ENCODE measurements around the gene GPR89B. TPM values are rescaled to one million over a fixed set of nuclear protein-coding genes. Genes with fewer than 3 reads are reported as not detected.
"Not testable (repeated sequence)": the region's sequence is repeated elsewhere in the genome, so short reads cannot be mapped to it uniquely, and the experiment has no call there.

Gene GPR89B
- polyA plus RNA-seq, 1 donor: 23.4 TPM

DNA sequence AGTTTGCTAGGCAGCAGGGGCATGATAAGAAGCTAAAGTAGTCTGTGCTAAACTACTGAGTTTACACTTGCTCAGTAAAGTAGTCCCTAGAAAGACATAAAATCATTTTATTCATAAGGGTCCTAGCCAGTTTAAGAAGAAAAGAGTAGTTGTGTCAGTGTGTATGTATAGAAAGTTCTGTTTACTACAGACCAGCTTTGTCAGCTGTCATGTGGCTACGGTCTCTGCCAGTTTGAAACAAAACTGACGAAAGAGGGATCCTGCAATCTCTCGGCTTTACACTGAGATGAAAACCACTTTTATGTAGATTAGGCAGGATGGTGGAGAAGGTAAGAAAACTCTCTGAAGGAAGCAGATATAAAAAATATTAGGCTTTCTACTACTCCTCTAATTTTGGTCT lies 7.1 kb downstream of the GPR89B start:
- not testable (repeated sequence) for DNase-seq (ENCODE audit: low read depth)

- not testable (repeated sequence) for DNase-seq (ENCODE audit: low read depth)
These were observed 12.2 kb downstream of the GPR89B start for GRCh38 chr1:147940456-147940855.

DNA sequence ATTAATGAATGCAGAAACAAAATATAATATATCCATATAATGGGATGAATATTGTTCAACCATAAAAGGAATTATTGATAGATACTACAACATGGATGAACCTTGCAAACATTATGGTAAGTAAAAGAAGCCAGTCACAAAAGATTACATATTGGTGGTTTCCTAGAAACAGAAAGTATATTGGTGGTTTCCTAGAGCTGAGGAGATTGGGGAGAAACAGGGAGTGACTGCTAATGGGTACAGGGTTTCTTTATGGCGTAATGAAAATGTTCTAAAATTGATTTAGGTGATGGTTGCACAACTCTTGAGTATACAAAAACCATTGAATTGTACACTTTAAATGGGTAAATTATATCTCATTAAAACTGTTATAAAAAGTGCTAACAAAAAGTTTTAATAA lies 14.3 kb downstream of the GPR89B start:
- not testable (repeated sequence) for DNase-seq (ENCODE audit: low read depth)

DNA sequence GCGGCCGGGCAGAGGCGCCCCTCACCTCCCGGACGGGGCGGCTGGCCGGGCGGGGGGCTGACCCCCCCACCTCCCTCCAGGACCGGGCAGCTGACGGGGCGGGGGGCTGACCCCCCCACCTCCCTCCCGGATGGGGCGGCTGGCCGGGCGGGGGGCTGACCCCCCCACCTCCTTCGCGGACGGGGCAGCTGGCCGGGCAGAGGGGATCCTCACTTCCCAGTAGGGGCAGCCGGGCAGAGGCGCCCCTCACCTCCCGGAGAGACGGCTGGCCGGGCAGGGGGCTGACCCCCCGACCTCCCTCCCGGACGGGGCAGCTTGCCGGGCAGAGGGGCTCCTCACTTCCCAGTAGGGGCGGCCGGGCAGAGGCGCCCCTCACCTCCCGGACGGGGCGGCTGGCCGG lies 21.3 kb downstream of the GPR89B start:
- DNase-seq (ENCODE audit: low read depth): not testable (repeated sequence)

DNA sequence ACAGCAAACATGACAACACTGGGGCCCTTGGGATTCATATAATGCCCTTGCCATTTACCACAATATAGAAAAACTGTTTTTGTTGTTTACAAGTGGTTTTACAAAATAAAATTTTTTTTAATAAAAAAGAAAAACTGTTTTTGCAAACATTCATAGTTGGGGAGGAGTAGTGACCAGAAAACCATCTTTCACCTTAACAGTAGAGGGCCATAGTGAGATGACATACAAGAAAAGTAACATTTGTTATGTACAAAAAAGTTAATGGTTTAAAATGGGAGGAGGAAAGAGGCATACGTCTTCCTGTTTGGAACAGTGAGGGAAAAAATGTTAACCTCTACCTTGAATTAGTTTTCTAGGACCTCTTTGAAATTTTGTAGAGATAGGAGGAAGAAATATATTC lies 30.7 kb downstream of the GPR89B start:
- not testable (repeated sequence) for DNase-seq (ENCODE audit: low read depth)

DNA sequence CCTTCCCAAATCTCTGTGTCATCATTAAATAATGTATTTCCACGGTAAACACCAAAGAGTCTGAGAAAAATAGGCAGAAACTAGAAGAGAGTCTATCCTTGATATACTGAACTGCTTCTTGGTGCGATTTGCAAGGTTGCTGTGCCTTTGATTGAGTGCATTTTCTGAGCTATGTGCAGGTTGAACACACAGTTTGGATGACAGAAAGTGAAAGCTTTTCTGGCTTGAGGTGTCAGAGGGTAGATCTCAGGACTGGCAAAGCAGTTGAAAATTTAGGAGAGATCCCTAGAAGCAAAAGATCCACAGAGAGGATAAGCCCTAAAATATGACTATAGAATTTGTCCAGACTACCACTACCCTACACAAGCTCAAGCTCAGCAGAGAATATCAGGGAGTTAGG lies 31.5 kb downstream of the GPR89B start:
- DNase-seq (ENCODE audit: low read depth): not testable (repeated sequence)

DNA sequence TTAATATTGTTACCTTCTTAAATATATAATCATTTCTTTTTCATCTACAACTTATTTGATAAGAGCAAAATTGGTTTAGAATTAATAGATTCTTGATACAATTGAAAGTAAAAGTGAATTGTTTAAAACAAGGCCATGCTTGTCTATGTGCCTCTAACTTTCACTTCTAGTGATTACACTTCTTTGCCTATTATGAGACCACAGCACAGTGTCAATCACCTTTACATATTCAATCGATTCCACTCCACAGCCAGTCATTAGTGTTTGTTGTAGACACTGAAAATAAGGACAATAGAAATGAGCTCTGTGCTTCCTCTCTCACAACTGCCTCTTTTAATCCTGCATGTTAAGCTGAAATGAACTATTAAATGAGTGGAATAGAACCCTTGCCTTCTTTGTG lies 36.4 kb downstream of the GPR89B start:
- not testable (repeated sequence) for DNase-seq (ENCODE audit: low read depth)

DNA sequence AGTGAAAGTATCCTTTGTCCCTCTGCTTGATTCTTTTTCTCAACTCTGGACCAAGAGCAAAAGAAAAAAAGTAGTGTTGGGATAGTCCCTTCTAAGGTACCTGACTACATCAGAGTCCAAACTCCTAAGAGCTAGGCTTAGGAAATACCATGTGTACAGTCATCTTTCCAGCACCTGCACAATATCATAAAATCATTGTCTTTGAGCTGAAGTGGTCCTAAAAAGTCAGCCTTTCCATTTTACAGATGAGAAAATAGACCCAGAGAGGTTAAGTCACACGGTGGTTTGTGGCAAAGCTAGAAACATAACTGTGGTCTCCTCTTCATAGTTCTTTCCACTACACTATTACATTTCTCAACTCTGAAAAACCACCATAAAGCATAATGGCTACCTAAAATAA lies 38.4 kb downstream of the GPR89B start:
- DNase-seq (ENCODE audit: low read depth): not testable (repeated sequence)

- not testable (repeated sequence) for DNase-seq (ENCODE audit: low read depth)
These were observed 50.9 kb downstream of the GPR89B start for GRCh38 chr1:147978896-147979651.

- not testable (repeated sequence) for DNase-seq (ENCODE audit: low read depth)
These were observed 57.2 kb downstream of the GPR89B start for GRCh38 chr1:147985374-147985773.

GRCh38 chr1:147987893-147988292 lies 59.7 kb downstream of the GPR89B start:
- not testable (repeated sequence) for DNase-seq (ENCODE audit: low read depth)

GRCh38 chr1:147992916-147993315 lies 64.7 kb downstream of the GPR89B start:
- not testable (repeated sequence) for DNase-seq (ENCODE audit: low read depth)

DNA sequence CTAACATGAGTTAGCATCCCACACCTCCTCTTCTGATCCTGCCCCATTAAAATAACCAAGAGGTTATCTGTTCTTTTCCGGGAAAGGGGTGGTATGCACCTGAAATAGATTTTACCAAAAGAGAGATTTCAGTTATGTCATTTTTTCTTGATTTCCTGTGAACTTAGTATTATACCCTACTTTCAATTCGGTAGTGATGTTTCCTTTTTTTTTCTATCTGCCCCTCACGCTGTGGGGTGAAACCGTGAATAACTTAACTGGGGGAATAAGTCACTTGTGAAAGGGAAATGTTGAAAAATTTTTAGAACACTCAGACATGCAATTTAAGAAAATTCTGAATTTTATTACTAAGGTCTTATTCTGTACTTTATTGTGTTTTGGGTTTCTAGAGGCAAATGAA lies 65.2 kb downstream of the GPR89B start:
- not testable (repeated sequence) for DNase-seq (ENCODE audit: low read depth)

DNA sequence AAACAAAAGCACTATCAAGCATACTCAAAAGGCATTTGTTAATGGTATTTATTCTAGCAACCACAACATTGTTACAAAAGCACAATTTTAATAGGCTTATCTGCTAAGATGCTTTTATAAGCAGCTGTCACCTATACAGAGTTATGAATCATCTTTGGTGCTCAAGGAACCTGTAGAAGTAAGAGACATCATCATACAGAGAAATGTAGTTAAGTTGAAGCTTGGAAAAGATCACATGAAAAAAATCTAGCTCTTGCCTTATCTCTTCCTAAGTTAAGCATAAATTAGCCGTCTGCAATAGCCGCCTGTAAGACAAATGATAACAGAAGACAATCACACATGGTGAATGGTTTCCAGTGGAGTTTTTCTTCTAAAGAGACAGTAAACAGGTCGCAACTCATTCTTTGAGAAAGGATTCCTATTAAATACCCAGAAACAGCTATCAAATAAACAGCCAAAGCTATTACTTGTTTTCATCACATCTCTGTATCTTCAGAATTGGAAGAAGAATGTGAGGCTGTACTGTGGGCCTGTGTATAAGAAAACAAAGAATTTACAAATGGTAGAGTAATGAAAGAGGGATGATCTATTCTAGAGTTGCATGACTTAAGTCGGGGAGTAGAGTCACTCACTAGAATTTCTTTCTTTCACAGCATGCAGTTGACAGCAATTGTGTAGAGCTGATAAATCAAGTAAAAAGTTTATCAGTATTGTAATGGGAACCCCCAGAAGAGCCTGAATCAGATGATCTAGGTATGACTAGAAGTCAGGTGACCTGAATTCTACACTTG lies 65.8 kb downstream of the GPR89B start:
- DNase-seq (ENCODE audit: low read depth): not testable (repeated sequence)

GRCh38 chr1:147996088-147996487 lies 67.9 kb downstream of the GPR89B start:
- not testable (repeated sequence) for DNase-seq (ENCODE audit: low read depth)

DNA sequence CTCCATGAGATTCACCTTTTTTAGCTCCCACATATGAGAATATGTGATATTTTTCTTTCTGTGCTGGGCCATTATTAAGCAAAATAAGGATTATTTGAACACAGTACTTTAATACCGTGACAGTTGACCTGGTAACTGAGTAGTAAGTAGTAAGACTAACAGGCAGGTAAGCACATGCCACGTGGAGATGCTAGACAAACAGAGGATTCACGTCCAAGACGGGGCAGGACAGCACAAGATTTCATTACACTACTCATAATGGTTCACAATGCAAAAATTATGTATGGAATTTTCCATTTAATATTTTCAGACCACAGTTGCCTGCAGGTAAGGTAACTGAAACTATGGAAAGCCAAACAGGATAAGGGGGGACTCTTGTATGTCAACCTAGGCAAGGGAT lies 79.5 kb downstream of the GPR89B start:
- not testable (repeated sequence) for DNase-seq (ENCODE audit: low read depth)

DNA sequence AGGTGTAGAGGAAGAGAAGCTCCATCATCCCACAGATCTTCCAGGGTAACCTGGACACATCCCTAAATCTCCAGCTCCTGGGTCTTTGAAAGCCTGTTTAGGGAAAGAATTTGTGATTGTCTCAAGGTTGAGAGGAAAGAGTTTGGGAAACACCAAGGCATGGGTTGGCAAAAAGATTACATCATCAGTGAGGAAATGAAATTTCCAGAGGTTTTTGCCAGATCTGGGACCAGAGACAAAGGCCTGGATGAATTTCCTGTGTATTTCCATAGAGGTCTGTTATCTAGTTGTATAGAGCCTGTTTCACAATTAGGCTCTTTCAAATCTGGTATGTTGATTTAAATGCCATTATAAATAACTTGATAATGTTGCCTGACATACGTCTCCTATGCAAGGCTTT lies 82.3 kb downstream of the GPR89B start:
- DNase-seq (ENCODE audit: low read depth): no peak

GRCh38 chr1:148013177-148014144 lies 85.2 kb downstream of the GPR89B start:
- DNase-seq (ENCODE audit: low read depth): not testable (repeated sequence)

GRCh38 chr1:148014289-148015200 lies 86.3 kb downstream of the GPR89B start:
- not testable (repeated sequence) for DNase-seq (ENCODE audit: low read depth)

GRCh38 chr1:148024918-148025317 lies 96.7 kb downstream of the GPR89B start:
- DNase-seq (ENCODE audit: low read depth): not testable (repeated sequence)
